PFSK-1 (cell line): ENCODE results near the gene TMEM245.

Source experiments
- POLR2AphosphoS5 ChIP-seq: IDR thresholded peaks from 2 replicates; pipeline ENCODE4 v1.6.1; 2012; ENCODE audit warnings: low read depth, mild to moderate bottlenecking, control low read depth, low read length, moderate library complexity
- TAF1 ChIP-seq: IDR thresholded peaks from 2 replicates; pipeline ENCODE4 v1.6.1; 2012; ENCODE audit warnings: low read length, control low read depth, borderline replicate concordance; ENCODE audit not compliant: insufficient read depth
- TF ChIP-seq, protein P1 (sequence below), 2 experiments: IDR thresholded peaks; 2 replicates each; pipeline versions ENCODE4 v1.6.1 to v1.8.0; 2011 to 2012; ENCODE audit warnings: low read depth in 2 of 2, low read length in 2 of 2, control low read depth in 1 of 2, inconsistent platforms in 1 of 2, mild to moderate bottlenecking in 1 of 2, moderate library complexity in 1 of 2; ENCODE audit not compliant: insufficient read depth in 1 of 2

DNA sequence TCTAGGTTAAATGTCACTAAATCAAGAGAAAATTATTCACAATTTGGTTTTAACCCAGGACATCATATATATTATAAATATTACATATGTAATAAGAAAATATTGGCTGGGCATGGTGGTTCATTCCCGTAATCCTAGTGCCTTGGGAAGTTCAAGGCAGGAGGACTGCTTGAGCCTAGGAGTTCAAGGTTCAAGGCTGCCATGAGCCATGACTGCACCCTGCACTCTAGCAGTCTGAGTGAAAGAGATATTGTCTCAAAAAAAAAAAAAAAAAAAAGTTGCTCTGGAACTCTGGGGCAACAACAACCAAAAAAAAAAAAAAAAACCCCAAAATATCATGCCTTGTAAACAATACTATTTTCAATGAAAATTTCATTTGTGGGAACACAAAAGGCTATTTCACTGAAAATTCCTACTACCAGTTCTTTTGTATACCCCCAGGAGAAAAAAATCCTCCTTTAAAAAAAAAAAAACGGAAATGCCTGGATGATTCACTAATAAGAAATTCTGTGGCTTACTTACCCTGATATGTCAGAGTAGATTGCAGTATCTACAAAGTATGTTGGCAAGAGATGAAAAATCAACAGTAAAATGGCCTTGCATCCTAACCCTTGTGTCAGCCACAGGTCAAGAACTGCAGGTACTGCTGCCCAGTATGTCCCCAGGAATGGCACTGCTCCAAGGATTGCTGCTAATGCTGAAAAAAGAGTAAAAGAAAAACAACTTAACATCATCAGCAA is 83.9 kb downstream of the TMEM245 start:
- TF ChIP-seq POLR2AphosphoS5, result no peak
- TF ChIP-seq TAF1, result no peak
- TF ChIP-seq, protein P1, sequence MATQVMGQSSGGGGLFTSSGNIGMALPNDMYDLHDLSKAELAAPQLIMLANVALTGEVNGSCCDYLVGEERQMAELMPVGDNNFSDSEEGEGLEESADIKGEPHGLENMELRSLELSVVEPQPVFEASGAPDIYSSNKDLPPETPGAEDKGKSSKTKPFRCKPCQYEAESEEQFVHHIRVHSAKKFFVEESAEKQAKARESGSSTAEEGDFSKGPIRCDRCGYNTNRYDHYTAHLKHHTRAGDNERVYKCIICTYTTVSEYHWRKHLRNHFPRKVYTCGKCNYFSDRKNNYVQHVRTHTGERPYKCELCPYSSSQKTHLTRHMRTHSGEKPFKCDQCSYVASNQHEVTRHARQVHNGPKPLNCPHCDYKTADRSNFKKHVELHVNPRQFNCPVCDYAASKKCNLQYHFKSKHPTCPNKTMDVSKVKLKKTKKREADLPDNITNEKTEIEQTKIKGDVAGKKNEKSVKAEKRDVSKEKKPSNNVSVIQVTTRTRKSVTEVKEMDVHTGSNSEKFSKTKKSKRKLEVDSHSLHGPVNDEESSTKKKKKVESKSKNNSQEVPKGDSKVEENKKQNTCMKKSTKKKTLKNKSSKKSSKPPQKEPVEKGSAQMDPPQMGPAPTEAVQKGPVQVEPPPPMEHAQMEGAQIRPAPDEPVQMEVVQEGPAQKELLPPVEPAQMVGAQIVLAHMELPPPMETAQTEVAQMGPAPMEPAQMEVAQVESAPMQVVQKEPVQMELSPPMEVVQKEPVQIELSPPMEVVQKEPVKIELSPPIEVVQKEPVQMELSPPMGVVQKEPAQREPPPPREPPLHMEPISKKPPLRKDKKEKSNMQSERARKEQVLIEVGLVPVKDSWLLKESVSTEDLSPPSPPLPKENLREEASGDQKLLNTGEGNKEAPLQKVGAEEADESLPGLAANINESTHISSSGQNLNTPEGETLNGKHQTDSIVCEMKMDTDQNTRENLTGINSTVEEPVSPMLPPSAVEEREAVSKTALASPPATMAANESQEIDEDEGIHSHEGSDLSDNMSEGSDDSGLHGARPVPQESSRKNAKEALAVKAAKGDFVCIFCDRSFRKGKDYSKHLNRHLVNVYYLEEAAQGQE (IDR thresholded peaks at IDR 0.05; ENCODE audit: insufficient read depth in 1 of 2, low read depth in 2 of 2, low read length in 2 of 2), result no peak
